Measurements from ENCODE around the gene COL4A1. TPM values are rescaled to one million over a fixed set of nuclear protein-coding genes. Genes with fewer than 3 reads are reported as not detected.
A peak's percentile ranks its signal among the peaks of the same experiment; 100 is the strongest.

The COL4A1 gene
- total and polyA plus RNA-seq, 8 donors = 418 to 1,057 (median 547) TPM

GRCh38 chr13:110331362-110331761, 24.4 kb upstream of the COL4A1 start:
- no peaks in the 10 kb centered on the region for H3K27me3 ChIP-seq
- DNase-seq (no peak), ATAC-seq (peak; percentile 44)
- no peak overlapping the region for H3K4me3 ChIP-seq
- TF ChIP-seq CTCF (IDR thresholded peaks at IDR 0.05) = no peak
- no peaks in the 10 kb centered on the region for H3K9me3 ChIP-seq
- H3K27ac ChIP-seq = peak overlapping the region; percentile 36 to 57
- peaks cover 7 to 9% of the 10 kb centered on the region in 2 donors for H3K4me1 ChIP-seq
- intact Hi-C loops (cut with DNase I) = no loop called here
- no peaks in the 10 kb centered on the region for H3K36me3 ChIP-seq

- peaks cover 7 to 11% of the 10 kb centered on the region in 2 donors for H3K4me1 ChIP-seq
- H3K9me3 ChIP-seq = no peaks in the 10 kb centered on the region
- no peak overlapping the region for H3K4me3 ChIP-seq
- H3K36me3 ChIP-seq = no peaks in the 10 kb centered on the region
- intact Hi-C loops (cut with DNase I) = no loop called here
- DNase-seq (no peak), ATAC-seq (no peak)
- TF ChIP-seq CTCF (IDR thresholded peaks at IDR 0.05) = no peak
- peak overlapping the region; percentile 20 to 57 for H3K27ac ChIP-seq
- H3K27me3 ChIP-seq = no peaks in the 10 kb centered on the region
Observed at GRCh38 chr13:110330491-110331011, 23.6 kb upstream of the COL4A1 start.

- Histone ChIP-seq H3K36me3 (no peaks in the 10 kb centered on the region), H3K27me3 (no peaks in the 10 kb centered on the region), H3K9me3 (no peaks in the 10 kb centered on the region), H3K4me1 (peaks cover 7 to 17% of the 10 kb centered on the region in 2 donors), H3K27ac (peak overlapping the region; percentile 20 to 57), H3K4me3 (no peak overlapping the region)
- ATAC-seq = no peak
- no peak for TF ChIP-seq CTCF (IDR thresholded peaks at IDR 0.05)
- intact Hi-C loops (cut with DNase I) = no loop called here
- no peak for DNase-seq
Observed at GRCh38 chr13:110329798-110330461, 23.0 kb upstream of the COL4A1 start.

- intact Hi-C loops (cut with DNase I) = no loop called here
- Histone ChIP-seq H3K4me3 (no peak overlapping the region), H3K4me1 (peaks cover 9 to 24% of the 10 kb centered on the region in 2 donors), H3K27me3 (no peaks in the 10 kb centered on the region), H3K27ac (no peak overlapping the region), H3K9me3 (no peaks in the 10 kb centered on the region), H3K36me3 (no peaks in the 10 kb centered on the region)
- no peak for DNase-seq
- TF ChIP-seq CTCF (IDR thresholded peaks at IDR 0.05) = no peak
- ATAC-seq = no peak
Observed at GRCh38 chr13:110329258-110329657, 22.3 kb upstream of the COL4A1 start.

GRCh38 chr13:110328573-110328972, 21.6 kb upstream of the COL4A1 start:
- no peaks in the 10 kb centered on the region for H3K36me3 ChIP-seq
- intact Hi-C loops (cut with DNase I) = no loop called here
- H3K4me1 ChIP-seq = peaks cover 15 to 30% of the 10 kb centered on the region in 2 donors
- H3K27ac ChIP-seq = no peak overlapping the region
- ATAC-seq = no peak
- no peaks in the 10 kb centered on the region for H3K27me3 ChIP-seq
- no peaks in the 10 kb centered on the region for H3K9me3 ChIP-seq
- no peak for DNase-seq
- H3K4me3 ChIP-seq = no peak overlapping the region
- no peak for TF ChIP-seq CTCF (IDR thresholded peaks at IDR 0.05)
